ENCODE data around the gene ABCC10.
"Not testable (repeated sequence)": the region's sequence is repeated elsewhere in the genome, so short reads cannot be mapped to it uniquely, and the experiment has no call there.

ABCC10 gene

DNA sequence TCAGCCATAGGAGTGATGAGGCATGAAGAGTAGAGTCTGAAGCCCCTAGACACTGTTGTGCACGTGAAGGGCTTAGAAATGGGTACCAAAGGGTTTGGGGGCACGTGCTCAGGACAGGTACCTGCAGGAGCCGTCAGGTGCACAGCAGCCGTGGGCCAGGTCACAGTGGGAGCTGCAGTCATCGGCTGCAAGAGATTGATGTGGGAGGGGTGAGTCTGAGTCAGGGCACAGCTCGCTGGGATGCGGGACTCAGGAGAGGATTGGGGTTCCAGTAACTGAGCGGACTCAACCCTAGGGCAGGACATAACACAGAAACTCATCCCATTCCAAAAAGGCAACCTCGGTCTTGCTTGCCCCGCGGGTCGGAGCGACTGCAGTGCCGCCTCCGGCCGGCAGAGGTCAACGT lies 27.0 kb downstream of the ABCC10 start:
- H3K36me3 ChIP-seq (ENCODE audit: control insufficient read depth, insufficient read depth, low read length): peaks cover 11% of the 10 kb centered on the region; the same call in 1 of the 2 replicates
- H3K27me3 ChIP-seq (ENCODE audit: control insufficient read depth, insufficient read depth, low read length): peaks cover 7% of the 10 kb centered on the region
- H3K4me1 ChIP-seq (ENCODE audit: control insufficient read depth, insufficient read depth, low read length): no peaks in the 10 kb centered on the region; the same call in 1 of the 2 replicates
- no CpG with 5 or more reads among the region's 17 CpGs for WGBS (ENCODE audit: insufficient coverage, insufficient read length)
- peak overlapping the region; percentile 42; the same call in 1 of the 2 replicates for H3K4me3 ChIP-seq (ENCODE audit: low read length)
- H3K27ac ChIP-seq (ENCODE audit: low read length): no peak overlapping the region
- peak; percentile 71 for DNase-seq (ENCODE audit: low read depth, low spot score)
- no peaks in the 10 kb centered on the region for H3K9me3 ChIP-seq (ENCODE audit: control insufficient read depth, insufficient read depth, low read length)

DNA sequence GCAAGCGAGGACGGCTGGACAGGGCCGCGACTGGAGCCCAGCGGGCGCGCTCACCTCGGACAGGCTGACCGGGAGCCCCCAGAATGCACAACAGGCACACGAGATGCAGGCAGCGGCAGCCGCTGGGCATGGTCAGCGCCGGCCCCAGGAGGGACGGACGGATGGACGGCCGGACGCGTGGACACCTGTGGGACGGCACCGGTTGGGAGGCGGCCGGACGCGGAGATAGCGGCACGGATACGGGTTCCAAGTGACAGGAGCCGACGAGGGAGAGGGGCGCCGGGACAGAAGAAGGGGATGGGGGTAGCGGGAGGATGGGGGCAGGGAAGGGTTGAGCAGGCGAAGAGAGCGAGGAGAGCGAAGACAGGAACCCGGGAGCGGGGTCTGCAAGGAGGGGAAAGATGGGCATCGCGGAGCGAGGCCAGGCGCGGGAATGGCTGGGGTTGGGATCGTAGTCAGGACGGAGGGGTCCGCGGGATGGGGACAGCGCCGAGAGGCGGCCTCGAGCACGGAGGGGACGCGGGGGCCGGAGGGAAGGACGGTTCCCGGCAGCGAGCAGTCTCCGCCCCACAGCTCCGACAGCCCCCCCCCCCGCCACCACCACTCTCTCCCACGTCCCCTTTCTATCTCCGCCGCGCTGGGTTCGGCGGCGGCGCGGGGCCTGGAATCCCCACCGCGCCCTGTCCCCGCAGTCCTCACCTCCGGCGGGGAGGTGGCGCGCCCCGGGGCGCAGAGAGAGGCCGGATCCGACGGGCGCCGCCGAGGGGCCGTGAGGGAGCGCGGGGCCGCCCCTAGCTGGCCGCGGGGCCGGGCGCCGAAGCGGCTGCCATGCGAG lies 27.6 kb downstream of the ABCC10 start:
- H3K36me3 ChIP-seq (ENCODE audit: control insufficient read depth, insufficient read depth, low read length): peaks cover 7% of the 10 kb centered on the region; the same call in 1 of the 2 replicates
- H3K4me1 ChIP-seq (ENCODE audit: control insufficient read depth, insufficient read depth, low read length): no peaks in the 10 kb centered on the region; the same call in 1 of the 2 replicates
- no peaks in the 10 kb centered on the region for H3K9me3 ChIP-seq (ENCODE audit: control insufficient read depth, insufficient read depth, low read length)
- peaks cover 7% of the 10 kb centered on the region for H3K27me3 ChIP-seq (ENCODE audit: control insufficient read depth, insufficient read depth, low read length)
- DNase-seq (ENCODE audit: low read depth, low spot score): no peak
- H3K4me3 ChIP-seq (ENCODE audit: low read length): peak overlapping the region; percentile 42; the same call in 1 of the 2 replicates
- no CpG with 5 or more reads among the region's 97 CpGs for WGBS (ENCODE audit: insufficient coverage, insufficient read length)
- no peak overlapping the region for H3K27ac ChIP-seq (ENCODE audit: low read length)

DNA sequence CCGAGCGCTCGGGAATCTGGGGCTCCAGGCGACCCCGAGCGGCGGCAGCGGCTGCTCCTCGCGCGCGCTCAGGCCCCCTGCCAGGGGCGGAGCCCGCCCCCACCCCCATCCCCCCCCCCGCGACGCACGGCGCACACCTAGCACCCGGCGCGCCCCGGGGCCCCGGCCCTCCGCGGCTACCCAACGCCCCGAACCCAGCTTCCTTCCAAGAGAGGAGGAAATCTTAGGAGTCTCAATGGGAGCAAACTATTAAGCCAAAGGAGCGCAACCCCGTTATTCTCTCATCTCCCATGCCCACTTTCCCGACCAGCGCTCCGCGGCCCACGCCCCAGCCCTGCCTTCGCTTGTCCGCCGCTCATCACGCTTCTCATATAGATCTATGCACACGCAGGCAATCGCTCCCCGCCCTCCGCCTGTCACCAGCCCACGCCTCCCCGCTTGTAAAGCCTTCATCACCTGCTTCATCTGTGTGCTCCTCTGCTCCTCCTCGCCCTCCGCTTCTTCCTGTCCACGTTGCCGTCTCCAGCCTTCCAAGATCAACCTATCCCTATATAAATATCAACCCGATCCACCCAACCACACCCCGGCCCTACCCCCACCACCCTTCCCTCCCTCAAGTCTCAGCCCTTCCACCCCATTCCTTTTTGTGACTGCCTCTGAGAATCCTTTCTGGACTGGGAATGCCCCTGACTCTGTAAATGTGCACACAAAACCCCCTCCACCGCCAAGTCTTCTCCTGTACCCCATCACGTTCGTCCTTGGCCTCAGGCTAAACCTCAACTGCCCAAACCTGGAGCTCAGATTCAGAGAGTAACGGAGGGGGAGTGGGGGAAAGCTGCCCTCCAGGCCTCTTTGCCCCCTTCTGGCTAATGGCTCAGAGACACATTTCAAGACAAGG lies 28.4 kb downstream of the ABCC10 start, which contains the start of gene DLK2:
TSS of gene DLK2 (minus strand) at position 18 of the 898 bp plus-strand sequence. CDS start 723 bp downstream, outside the sequence.
- no peaks in the 10 kb centered on the region; the same call in 1 of the 2 replicates for H3K4me1 ChIP-seq (ENCODE audit: control insufficient read depth, insufficient read depth, low read length)
- 100% methylated on average over 2 of the region's 55 CpGs for WGBS (ENCODE audit: insufficient coverage, insufficient read length)
- H3K27ac ChIP-seq (ENCODE audit: low read length): no peak within 1 kb of the TSS
- H3K9me3 ChIP-seq (ENCODE audit: control insufficient read depth, insufficient read depth, low read length): no peaks in the 10 kb centered on the region
- H3K4me3 ChIP-seq (ENCODE audit: low read length): peak within 1 kb of the TSS; percentile 42; the same call in 1 of the 2 replicates
- no peak for DNase-seq (ENCODE audit: low read depth, low spot score)
- peaks cover 7% of the 10 kb centered on the region for H3K27me3 ChIP-seq (ENCODE audit: control insufficient read depth, insufficient read depth, low read length)
- 0 out of 2 replicates have a peak, but pooled peaks cover 3% of the 10 kb centered on the region for H3K36me3 ChIP-seq (ENCODE audit: control insufficient read depth, insufficient read depth, low read length)

DNA sequence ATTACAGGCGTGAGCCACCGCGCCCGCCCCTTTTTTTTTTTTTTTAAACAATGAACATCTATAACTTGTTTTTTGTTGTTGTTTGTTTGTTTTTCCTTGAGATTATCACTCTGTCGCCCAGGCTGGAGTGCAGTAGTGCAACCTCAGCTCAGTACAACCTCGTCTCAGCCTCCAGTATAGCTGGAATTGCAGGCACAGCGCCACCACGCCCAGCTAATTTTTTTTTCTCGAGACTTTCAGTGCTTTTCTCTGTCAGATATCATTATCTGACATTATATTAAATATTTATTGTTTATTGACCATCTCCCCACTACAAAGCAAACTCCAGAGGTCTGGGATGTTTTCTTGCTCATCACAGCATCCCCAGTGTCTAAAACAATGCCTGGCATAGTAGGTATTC lies 30.3 kb downstream of the ABCC10 start:
- WGBS (ENCODE audit: insufficient coverage, insufficient read length): no CpG with 5 or more reads among the region's 9 CpGs

GRCh38 chr6:43458154-43458553 lies 30.8 kb downstream of the ABCC10 start:
- DNase-seq (ENCODE audit: low read depth, low spot score); H3K4me1 ChIP-seq (ENCODE audit: control insufficient read depth, insufficient read depth, low read length); H3K27ac ChIP-seq (ENCODE audit: low read length); H3K36me3 ChIP-seq (ENCODE audit: control insufficient read depth, insufficient read depth, low read length); H3K4me3 ChIP-seq (ENCODE audit: low read length); H3K27me3 ChIP-seq (ENCODE audit: control insufficient read depth, insufficient read depth, low read length); H3K9me3 ChIP-seq (ENCODE audit: control insufficient read depth, insufficient read depth, low read length): not testable (repeated sequence)
- no CpG with 5 or more reads among the region's 15 CpGs for WGBS (ENCODE audit: insufficient coverage, insufficient read length)

More for the DNA sequence above, 30.3 kb downstream of the ABCC10 start:
- Histone ChIP-seq H3K27me3 (ENCODE audit: control insufficient read depth, insufficient read depth, low read length) (peaks cover 7% of the 10 kb centered on the region), H3K4me1 (ENCODE audit: control insufficient read depth, insufficient read depth, low read length) (no peaks in the 10 kb centered on the region; the same call in 1 of the 2 replicates), H3K27ac (ENCODE audit: low read length) (no peak overlapping the region), H3K36me3 (ENCODE audit: control insufficient read depth, insufficient read depth, low read length) (no peaks in the 10 kb centered on the region), H3K9me3 (ENCODE audit: control insufficient read depth, insufficient read depth, low read length) (no peaks in the 10 kb centered on the region), H3K4me3 (ENCODE audit: low read length) (no peak overlapping the region)
- no peak for DNase-seq (ENCODE audit: low read depth, low spot score)

DNA sequence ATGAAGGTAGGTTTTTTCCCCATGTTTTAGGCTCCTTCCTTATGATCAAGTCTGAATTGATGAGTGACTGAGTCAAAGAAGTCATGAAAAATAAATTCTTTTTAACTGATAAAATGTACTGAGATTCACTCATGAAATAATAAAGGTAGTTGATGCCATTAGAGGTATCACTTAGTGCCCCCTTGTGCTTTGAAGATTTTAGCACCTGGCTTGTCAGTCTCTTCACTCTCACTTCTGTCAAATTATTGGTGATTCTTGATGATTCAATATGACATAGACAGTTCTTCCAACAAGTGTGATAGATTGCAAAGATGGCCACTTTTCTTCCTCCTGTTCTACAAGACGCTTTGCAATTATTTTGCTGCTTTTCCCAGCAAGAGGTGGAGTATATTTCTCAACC lies 32.2 kb downstream of the ABCC10 start:
- peaks cover 7% of the 10 kb centered on the region for H3K27me3 ChIP-seq (ENCODE audit: control insufficient read depth, insufficient read depth, low read length)
- no peak overlapping the region for H3K27ac ChIP-seq (ENCODE audit: low read length)
- no CpG with 5 or more reads among the region's 1 CpG for WGBS (ENCODE audit: insufficient coverage, insufficient read length)
- H3K36me3 ChIP-seq (ENCODE audit: control insufficient read depth, insufficient read depth, low read length): no peaks in the 10 kb centered on the region
- H3K4me3 ChIP-seq (ENCODE audit: low read length): no peak overlapping the region
- no peak for DNase-seq (ENCODE audit: low read depth, low spot score)
- no peaks in the 10 kb centered on the region for H3K9me3 ChIP-seq (ENCODE audit: control insufficient read depth, insufficient read depth, low read length)
- no peaks in the 10 kb centered on the region for H3K4me1 ChIP-seq (ENCODE audit: control insufficient read depth, insufficient read depth, low read length)

DNA sequence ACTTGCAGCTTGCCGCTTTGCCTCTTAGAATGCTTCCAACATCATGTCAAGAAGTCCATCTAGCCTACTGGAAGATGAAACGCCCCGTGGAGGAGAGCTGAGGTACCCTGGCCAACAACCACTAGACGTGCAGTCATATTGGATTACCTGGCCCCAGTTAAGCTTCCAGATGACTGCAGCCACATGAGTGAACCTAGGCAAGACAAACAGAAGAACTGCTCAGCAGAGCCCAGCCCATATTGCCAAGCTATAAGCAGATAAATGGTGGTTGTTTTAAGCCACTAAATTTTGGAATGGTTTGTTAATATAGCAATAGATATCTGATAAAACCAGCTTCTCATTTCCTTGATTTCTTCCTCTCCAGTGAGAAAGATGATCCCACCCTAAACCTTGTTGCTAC lies 32.7 kb downstream of the ABCC10 start:
- Histone ChIP-seq H3K36me3 (ENCODE audit: control insufficient read depth, insufficient read depth, low read length) (no peaks in the 10 kb centered on the region), H3K4me1 (ENCODE audit: control insufficient read depth, insufficient read depth, low read length) (no peaks in the 10 kb centered on the region), H3K9me3 (ENCODE audit: control insufficient read depth, insufficient read depth, low read length) (no peaks in the 10 kb centered on the region), H3K27ac (ENCODE audit: low read length) (no peak overlapping the region), H3K27me3 (ENCODE audit: control insufficient read depth, insufficient read depth, low read length) (peaks cover 7% of the 10 kb centered on the region), H3K4me3 (ENCODE audit: low read length) (no peak overlapping the region)
- no CpG with 5 or more reads among the region's 4 CpGs for WGBS (ENCODE audit: insufficient coverage, insufficient read length)
- DNase-seq (ENCODE audit: low read depth, low spot score): no peak

GRCh38 chr6:43461936-43462335 lies 34.6 kb downstream of the ABCC10 start:
- Histone ChIP-seq H3K36me3 (ENCODE audit: control insufficient read depth, insufficient read depth, low read length) (no peaks in the 10 kb centered on the region), H3K4me1 (ENCODE audit: control insufficient read depth, insufficient read depth, low read length) (no peaks in the 10 kb centered on the region), H3K4me3 (ENCODE audit: low read length) (no peak overlapping the region), H3K27me3 (ENCODE audit: control insufficient read depth, insufficient read depth, low read length) (no peaks in the 10 kb centered on the region; the same call in 1 of the 2 replicates), H3K27ac (ENCODE audit: low read length) (no peak overlapping the region), H3K9me3 (ENCODE audit: control insufficient read depth, insufficient read depth, low read length) (no peaks in the 10 kb centered on the region)
- no peak for DNase-seq (ENCODE audit: low read depth, low spot score)
- WGBS (ENCODE audit: insufficient coverage, insufficient read length): 100% methylated on average over 1 of the region's 5 CpGs

DNA sequence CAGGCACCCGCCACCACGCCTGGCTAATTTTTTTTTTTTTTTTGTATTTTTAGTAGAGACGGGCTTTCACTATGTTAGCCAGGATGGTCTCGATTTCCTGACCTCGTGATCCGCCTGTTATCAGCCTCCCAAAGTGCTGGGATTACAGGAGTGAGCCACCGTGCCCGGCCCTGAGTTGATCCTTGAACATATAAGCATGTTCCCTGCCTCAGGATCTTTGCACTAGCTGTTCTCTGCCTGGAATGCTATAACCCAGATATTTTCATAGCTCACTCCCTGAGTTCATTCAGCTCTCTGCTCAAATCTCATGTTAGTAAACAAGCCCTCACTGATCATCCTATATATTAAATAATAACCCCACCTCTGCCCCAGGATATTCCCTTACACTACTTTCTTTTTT lies 37.0 kb downstream of the ABCC10 start:
- Histone ChIP-seq H3K36me3 (ENCODE audit: control insufficient read depth, insufficient read depth, low read length) (no peaks in the 10 kb centered on the region), H3K27ac (ENCODE audit: low read length) (no peak overlapping the region), H3K4me1 (ENCODE audit: control insufficient read depth, insufficient read depth, low read length) (peaks cover under 1% of the 10 kb centered on the region; the same call in 1 of the 2 replicates), H3K9me3 (ENCODE audit: control insufficient read depth, insufficient read depth, low read length) (no peaks in the 10 kb centered on the region), H3K4me3 (ENCODE audit: low read length) (no peak overlapping the region), H3K27me3 (ENCODE audit: control insufficient read depth, insufficient read depth, low read length) (no peaks in the 10 kb centered on the region)
- DNase-seq (ENCODE audit: low read depth, low spot score): no peak
- WGBS (ENCODE audit: insufficient coverage, insufficient read length): no CpG with 5 or more reads among the region's 8 CpGs

GRCh38 chr6:43465948-43466347 lies 38.6 kb downstream of the ABCC10 start:
- Histone ChIP-seq H3K27me3 (ENCODE audit: control insufficient read depth, insufficient read depth, low read length) (no peaks in the 10 kb centered on the region), H3K4me1 (ENCODE audit: control insufficient read depth, insufficient read depth, low read length) (peaks cover 2% of the 10 kb centered on the region; the same call in 1 of the 2 replicates), H3K27ac (ENCODE audit: low read length) (no peak overlapping the region), H3K4me3 (ENCODE audit: low read length) (no peak overlapping the region), H3K9me3 (ENCODE audit: control insufficient read depth, insufficient read depth, low read length) (no peaks in the 10 kb centered on the region), H3K36me3 (ENCODE audit: control insufficient read depth, insufficient read depth, low read length) (no peaks in the 10 kb centered on the region)
- no peak for DNase-seq (ENCODE audit: low read depth, low spot score)
- WGBS (ENCODE audit: insufficient coverage, insufficient read length): no CpG with 5 or more reads among the region's 2 CpGs

Data from iPS DF 6.9 (cell line).